Peyer's patch (tissue), 4 donors: ENCODE measurements around the gene TRIM26.

Source experiments
- POLR2A ChIP-seq, 2 donors: fragments of 450-650 bp; IDR thresholded peaks; one replicate each; pipeline ENCODE4 v1.5.1; 2017; ENCODE audit warnings: antibody characterized with exemption in 2 of 2, mild to moderate bottlenecking in 2 of 2, moderate library complexity in 2 of 2
- TF ChIP-seq, protein P1 (sequence below), 6 experiments: fragments of 450-650 bp in 4 of 6; fragments of 200-600 bp in 2 of 6; sonication (generic) in 1 of 6; IDR thresholded peaks; one replicate each; pipeline ENCODE4 v1.5.1; 2017 to 2019; ENCODE audit warnings: antibody characterized with exemption in 6 of 6, mild to moderate bottlenecking in 3 of 6, moderate library complexity in 1 of 6

DNA sequence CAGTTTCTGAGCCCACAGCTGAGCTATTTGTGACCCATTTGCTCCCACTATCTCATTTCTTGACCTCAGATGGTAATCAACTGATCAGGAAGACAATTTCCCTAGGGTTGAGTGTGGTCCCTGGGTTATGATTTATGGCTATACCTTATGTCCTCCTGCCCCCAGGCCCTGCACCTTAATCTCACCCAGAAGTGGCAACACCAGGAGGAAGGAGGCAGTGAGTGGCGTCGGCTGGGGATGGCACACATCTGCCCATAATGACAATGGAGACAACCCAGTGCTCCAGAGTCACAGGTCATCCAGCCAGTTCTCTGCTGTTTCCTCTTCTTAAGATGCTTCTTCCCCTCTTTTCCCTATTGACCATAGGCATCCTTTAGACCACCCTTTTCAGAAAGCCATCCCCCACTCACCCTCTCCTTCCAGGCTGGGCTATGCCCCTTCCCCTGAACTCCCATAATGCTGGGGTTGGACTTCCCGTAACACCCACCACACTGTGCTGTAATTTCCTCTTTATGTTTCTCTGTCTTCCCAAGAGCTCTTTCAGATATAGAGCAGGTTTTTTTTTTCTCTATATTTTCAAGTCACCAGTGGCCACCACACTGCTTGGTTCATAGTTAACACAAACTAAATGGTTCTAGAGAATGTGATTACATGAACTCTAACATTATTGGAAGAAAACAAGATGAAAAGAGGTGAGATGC lies 60.1 kb downstream of the TRIM26 start:
- TF ChIP-seq POLR2A (IDR thresholded peaks at IDR 0.05): no peak
- TF ChIP-seq, protein P1, sequence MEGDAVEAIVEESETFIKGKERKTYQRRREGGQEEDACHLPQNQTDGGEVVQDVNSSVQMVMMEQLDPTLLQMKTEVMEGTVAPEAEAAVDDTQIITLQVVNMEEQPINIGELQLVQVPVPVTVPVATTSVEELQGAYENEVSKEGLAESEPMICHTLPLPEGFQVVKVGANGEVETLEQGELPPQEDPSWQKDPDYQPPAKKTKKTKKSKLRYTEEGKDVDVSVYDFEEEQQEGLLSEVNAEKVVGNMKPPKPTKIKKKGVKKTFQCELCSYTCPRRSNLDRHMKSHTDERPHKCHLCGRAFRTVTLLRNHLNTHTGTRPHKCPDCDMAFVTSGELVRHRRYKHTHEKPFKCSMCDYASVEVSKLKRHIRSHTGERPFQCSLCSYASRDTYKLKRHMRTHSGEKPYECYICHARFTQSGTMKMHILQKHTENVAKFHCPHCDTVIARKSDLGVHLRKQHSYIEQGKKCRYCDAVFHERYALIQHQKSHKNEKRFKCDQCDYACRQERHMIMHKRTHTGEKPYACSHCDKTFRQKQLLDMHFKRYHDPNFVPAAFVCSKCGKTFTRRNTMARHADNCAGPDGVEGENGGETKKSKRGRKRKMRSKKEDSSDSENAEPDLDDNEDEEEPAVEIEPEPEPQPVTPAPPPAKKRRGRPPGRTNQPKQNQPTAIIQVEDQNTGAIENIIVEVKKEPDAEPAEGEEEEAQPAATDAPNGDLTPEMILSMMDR (IDR thresholded peaks at IDR 0.05): no peak
